Hepatocyte (in vitro differentiated cells): ENCODE results near the gene STK10.

Source experiments
- EZH2 ChIP-seq: fragments of 200-600 bp; sonication (generic); IDR thresholded peaks from 2 replicates; pipeline ENCODE4 v1.6.1; 2016; ENCODE audit warnings: antibody characterized with exemption, mild to moderate bottlenecking, borderline replicate concordance
- EZH2phosphoT487 ChIP-seq: fragments of 200-600 bp; sonication (generic); IDR thresholded peaks from one replicate; pipeline ENCODE4 v1.6.1; 2018; ENCODE audit warnings: antibody characterized with exemption, mild to moderate bottlenecking, low read depth, moderate library complexity; ENCODE audit not compliant: unreplicated experiment, severe bottlenecking
- TF ChIP-seq, protein P1 (sequence below): fragments of 200-600 bp; sonication (generic); IDR thresholded peaks from 2 replicates; pipeline ENCODE4 v1.5.1; 2016; ENCODE audit warnings: antibody characterized with exemption, mild to moderate bottlenecking; ENCODE audit not compliant: poor library complexity

DNA sequence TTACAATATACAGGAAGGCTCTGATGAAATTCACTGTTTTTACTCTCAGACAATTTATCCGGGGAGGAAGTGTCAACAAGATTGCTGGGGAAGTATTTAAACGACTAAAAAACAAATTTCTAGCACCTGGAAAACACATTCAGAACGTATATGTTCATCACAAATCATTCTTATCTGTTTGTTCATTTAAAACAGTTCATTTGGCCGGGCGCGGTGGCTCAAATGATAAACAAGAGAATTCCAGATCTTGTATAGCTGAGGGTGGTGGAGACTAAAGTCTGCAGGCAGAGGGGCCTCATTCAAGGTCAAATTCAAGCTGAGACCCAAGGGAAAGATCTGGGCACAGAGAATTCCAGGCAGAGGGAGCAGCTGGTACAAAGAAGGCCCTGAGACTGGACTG lies 90.0 kb downstream of the STK10 start:
- TF ChIP-seq EZH2 (no peak), EZH2phosphoT487 (no peak)
- TF ChIP-seq, protein P1, sequence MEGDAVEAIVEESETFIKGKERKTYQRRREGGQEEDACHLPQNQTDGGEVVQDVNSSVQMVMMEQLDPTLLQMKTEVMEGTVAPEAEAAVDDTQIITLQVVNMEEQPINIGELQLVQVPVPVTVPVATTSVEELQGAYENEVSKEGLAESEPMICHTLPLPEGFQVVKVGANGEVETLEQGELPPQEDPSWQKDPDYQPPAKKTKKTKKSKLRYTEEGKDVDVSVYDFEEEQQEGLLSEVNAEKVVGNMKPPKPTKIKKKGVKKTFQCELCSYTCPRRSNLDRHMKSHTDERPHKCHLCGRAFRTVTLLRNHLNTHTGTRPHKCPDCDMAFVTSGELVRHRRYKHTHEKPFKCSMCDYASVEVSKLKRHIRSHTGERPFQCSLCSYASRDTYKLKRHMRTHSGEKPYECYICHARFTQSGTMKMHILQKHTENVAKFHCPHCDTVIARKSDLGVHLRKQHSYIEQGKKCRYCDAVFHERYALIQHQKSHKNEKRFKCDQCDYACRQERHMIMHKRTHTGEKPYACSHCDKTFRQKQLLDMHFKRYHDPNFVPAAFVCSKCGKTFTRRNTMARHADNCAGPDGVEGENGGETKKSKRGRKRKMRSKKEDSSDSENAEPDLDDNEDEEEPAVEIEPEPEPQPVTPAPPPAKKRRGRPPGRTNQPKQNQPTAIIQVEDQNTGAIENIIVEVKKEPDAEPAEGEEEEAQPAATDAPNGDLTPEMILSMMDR, result no peak
